Neural progenitor cell (in vitro differentiated cells): Measurements from ENCODE around the gene HEATR5A.

Experiments
- CTCF ChIP-seq: fragments of 200-600 bp; sonication (generic); IDR thresholded peaks from 2 replicates; pipeline ENCODE4 v1.5.1; 2017; ENCODE audit warnings: antibody characterized with exemption, mild to moderate bottlenecking
- EZH2 ChIP-seq: fragments of 200-600 bp; sonication (generic); IDR thresholded peaks from 2 replicates; pipeline ENCODE4 v1.6.1; 2017; ENCODE audit warnings: antibody characterized with exemption, mild to moderate bottlenecking, moderate library complexity

- TF ChIP-seq CTCF = no peak
- TF ChIP-seq EZH2 = no peak
Measured at GRCh38 chr14:31253746-31254471, 166.4 kb downstream of the HEATR5A start.
